Kasumi-1 (cell line): ENCODE data around the gene ATXN1.

Experiments
- DNase-seq, 2 experiments: peaks; one replicate each; lab custom pipeline; 2025; lab: John Stamatoyannopoulos, UW

ATXN1 gene

DNA sequence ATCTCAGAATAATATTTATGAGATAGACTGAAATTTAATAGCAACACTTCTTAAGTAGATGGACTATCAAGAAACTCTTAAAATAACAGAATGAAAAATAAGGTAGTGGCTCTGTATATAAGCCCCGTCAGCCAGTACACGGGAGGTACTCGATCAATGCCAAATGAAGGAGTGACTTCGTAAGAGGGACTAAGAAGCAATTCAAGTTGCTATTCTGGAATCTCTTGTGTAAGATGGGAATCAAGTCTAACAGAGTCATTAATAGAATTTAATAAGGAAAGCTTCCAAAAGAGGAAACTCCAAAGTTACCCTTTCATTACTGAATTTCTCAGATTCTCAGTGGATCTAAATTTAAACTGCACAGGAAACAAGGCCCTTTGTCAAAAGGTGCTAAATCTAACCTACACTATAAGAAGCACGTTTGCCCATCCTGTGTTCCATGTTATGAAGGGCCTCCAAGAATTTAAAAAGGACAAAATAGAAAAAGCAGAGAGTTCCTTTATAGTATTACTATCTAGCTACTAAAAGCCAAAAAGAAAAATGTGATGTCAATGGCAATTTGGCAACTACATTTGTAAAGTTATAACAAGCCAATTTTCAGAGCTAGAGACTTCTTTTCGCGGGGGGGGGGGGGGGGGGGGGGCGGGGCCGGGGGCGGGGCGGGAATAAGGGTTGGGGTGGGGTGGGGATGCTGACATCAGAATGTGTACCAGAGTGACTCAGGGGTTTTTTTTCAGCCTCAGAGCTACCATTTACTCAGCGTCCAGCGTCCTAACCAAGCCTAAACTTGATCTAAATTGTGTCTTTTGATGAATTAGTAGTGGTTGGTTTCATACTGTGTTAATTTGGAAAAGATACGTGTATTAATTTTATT lies 322.3 kb downstream of the ATXN1 start:
- DNase-seq, result no peak

DNA sequence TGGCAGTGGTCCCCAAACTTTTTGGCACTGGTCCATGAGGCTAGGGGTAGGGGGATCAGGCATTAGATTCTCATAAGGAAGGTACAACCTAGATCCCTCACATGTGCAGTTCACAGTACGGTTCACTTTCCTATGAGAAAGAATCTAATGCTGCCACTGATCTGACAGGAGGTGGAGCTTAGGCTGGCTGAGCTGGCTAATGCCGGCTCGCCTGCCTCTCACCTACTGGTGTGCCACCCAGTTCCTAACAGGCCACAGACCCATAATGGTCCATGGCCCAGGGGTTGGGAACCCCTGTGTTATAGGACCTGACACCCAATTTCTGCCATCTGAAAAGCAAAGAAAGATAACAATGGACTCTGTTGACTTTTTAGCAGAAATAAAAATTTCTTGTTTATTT lies 323.3 kb downstream of the ATXN1 start:
- no peak for DNase-seq

DNA sequence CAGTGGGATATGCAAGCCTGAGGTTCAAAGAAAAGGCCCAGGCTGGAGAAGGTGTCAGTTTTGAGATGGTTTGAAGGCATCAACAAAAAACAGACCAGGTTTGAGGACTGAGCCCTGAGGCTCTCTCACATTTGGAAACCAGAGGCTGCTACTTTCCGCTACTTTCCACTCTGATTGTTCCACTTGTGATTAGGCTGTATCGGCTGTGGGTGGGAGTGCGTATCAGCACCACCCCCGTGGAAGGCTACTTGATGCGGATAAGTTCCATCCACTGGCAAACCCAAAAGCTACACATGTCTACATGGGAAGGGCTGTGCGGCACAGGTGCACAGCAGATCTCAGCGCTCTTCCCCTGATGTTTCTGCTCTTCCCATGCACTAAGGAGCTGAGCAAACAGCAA lies 324.2 kb downstream of the ATXN1 start:
- no peak for DNase-seq

DNA sequence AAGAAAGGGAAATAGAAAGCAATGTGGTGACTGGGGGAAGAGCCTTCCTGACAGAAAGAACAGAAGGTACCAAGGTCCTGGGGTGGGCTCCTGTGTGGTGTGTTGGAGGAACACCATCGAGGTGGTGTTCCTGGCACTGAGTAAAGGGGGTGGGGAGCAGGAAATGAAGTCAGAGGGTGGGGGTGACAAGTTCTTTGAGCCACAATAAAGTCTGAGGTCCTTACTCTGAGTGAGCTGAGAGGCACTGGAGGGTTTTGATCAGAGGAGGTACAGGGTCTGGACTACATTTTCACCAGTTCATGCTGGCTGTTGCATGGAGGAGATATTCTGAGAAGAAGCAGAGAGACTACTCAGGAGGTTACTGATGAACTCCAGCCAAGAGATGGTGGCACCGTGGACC lies 324.7 kb downstream of the ATXN1 start:
- DNase-seq, result no peak

DNA sequence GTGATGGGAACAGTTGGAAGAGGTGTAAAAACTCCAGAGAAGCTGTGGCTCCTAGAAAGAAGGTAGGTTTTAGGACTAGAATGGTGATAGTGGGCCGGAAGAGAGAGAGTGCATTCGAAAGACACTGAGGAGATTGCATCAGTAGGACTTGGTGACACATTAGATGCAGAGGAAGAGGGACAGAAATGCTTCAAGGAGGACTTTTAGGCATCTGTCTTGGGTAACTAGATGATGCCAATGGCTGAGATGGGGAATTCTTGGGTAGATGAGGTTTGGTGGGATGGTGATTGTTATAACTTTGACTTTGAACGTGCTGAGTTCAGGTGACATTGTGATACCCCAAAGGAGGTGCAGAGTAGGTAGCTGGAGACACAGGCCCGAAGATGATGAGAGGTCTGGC lies 326.4 kb downstream of the ATXN1 start:
- DNase-seq, result no peak

DNA sequence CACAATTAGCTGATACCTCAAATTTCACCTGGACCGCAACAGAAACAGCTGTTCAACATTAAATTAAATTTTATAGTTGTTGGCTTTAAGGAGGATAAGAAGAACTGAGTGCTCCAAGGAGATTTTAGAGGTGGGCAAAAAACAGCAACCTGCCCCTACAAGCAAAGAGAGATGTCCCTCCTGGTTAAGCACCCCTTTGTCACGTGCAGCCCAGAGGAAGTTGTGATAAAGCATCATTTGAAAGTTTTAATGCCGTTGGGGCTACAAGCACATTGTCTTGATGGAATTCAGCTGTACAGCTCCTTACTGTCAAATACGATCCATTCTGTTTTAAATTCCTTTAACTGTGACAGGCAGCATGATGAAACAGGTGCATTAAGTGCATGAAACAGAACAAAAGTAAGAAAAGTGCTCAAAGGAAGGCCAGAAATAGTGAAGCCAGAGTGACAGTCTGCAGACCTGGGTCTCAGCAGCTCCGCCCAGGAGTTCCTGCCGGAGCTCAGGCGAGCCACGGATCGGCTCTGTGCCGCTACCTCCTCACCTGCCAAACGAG lies 327.8 kb downstream of the ATXN1 start:
- no peak for DNase-seq

DNA sequence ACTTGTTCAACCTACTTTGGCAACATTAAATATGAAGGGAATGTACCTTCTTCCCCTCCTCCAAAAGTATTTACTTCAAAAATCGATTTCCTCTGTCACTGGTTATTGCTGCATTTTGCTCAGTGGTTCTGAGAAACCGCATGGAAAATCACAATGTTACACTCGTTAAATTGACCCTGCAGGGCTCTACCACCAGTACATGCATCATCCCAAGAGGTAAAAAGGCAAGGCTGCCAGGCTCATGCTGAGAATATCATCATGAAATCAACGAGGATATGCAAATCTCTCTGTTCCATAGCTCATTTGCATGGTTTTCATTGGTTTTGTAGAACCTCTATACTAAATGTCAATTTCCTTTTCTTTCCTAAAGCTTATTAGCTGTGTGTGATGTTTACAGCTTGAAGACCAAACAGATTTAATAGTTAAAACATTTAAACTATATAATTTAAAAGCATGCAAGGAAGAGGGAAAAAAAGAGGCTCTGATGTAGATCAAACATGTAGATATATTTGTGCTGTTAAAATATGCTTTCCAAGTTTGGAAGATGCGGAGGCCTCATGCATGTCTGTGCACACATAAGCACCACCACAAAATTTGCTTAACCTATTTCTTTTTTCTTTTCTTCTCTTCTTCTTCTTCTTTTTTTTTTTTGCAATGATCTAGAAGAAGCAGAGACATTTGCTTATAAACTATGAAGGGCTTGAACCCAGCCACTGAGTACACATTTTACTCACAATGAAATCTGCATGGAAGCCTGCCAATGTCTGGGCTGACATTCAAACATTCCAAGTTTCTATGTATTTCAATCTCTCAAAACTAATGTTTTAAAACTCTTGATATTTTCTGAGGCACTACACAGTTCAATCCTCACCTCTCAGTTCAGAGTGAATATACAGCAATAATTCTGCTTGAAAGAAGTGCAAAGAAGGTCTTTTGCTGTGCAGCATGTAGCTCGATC lies 328.9 kb downstream of the ATXN1 start:
- no peak for DNase-seq

DNA sequence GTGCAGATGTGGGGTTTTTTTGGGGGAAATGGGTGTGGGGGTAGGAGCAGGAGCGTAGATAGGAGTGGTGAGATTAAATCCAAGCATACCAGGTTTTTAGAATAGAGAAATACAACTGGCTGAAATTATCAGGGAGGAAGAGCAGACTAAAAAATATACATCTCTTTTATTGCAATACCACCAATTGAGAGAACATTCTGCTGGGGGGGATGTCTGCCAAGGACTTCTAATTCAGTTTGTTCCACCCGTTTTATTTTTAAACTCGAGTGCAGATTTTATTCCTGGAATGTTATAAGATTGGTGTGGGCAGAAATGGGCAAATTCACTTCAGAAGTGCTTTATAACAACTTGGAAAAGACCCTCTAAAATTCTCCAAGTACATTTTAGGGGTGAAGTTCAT lies 330.2 kb downstream of the ATXN1 start:
- DNase-seq, result no peak

DNA sequence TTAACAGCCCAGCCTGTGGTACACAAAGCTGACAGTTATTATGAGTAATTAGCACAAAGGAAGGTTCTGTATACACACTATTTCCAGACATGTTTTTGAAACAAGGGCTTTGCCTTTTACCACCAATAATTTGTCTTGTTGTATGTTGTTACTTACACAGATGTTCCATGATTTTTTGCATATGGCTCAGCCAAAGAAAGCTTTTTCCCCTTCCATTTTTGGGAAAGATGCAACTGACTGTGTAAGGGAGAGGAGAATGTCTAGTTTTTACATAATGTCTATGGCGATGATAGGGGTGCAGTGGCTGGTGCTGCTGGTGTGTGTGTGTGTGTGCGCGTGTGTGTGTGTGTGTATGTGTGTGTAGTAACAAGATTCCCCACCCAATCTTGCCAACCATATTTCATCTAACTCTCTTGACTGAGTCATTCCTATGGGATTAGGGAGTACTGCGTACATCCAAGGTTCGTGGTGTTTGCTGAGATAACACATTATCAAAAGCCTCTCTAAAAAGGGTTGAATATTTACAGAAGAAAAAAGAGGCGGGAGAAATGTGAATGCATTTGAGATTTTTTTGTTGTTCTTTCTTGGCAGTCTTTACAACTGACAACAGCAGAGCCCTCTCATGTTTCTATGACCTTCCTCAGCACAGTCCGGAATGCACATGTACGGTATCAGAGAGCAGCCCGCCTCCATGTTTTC lies 330.7 kb downstream of the ATXN1 start:
- DNase-seq, result no peak

DNA sequence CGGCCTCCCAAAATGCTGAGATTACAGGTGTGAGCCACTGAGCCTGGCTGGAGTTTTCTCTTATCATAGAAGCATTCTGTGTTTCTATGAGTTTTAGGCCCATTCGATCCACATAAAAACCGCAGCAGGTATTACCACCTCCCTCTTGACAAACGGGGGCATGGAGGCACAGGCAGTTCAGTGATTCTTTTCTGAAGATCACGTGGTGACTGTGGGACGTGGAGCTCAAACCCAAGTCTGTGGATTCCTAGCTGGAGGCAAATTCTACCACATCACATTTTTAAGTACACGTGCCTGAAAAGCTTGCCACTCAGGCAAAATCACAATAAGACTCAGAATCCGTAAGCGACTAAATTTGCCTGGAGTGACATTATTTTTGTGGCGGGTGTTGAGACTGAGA lies 331.6 kb downstream of the ATXN1 start:
- DNase-seq, result no peak

DNA sequence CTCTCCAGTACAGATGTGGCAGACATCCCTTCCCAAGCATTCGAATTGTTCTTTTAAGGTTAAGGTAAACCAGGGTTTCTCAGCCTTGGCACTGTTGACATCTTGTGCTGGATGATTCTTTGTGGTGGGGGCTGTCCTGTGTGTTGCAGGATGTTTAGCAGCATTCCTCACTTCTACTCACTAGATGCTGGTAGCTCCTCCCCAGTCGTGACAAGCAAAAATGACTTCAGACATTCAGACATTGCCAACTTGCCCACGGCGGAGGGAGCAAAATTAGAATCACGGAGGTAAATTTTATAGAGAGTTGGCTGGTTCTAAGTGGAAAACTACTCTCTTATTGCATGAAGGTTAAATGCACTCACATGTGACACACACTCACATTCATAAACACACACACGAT lies 334.1 kb downstream of the ATXN1 start:
- no peak for DNase-seq

DNA sequence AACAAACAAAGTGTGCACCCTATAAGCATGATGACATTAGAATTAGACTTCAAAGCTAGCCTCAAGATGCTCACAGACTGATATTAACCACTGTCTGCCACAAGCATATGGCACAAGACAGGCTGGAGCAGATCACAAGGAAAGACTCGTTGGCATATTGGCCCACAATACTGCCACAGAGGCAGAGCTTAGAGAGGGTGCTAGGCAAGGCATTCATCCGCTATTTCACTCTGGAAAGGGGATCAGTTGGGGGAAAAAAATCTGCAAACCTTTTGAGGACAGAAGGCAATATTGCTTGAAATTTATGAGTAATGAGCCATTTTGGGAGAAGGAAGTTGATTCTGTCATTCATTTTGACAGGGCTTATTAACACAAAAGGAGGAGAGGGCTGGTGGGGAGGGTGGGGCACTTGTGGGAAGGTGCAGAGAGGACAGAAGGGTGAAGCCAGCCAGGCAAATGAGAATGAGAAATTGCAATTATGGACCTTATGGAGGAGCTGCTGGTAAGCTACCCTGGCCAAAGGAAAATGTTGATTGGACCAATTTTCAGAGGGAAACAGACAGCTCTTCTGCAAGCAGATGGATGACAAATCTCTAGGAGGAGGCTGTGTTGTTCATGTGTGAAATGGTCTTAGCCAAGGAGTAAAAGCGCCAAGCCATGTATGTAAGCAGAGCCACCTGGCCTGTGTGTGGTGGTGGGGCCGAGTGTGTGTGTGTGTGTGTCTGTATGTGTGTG lies 335.2 kb downstream of the ATXN1 start:
- DNase-seq, result no peak

DNA sequence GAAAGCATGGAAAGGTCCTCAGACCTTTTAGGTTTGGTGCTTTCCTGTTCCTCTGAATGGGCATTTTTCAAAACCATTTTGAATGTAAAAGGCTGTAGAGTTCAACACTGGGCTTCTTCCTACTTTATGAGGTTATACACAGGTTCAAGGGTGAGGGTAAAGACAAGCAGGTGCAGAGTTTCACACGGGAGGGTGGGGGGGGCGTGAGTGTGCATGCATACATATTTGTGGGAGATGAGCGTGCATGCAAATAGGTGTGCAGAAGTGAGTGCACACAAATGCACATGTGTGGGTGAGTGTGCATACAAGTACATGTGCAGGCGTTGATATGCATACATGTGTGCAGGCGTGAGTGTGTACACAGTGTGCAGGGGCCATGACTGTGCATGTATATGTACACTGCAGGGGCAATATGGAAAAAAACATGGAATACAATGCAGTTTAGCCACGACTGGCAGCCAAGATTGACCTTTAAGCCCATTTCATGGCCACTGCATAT lies 339.7 kb downstream of the ATXN1 start:
- DNase-seq, result no peak

DNA sequence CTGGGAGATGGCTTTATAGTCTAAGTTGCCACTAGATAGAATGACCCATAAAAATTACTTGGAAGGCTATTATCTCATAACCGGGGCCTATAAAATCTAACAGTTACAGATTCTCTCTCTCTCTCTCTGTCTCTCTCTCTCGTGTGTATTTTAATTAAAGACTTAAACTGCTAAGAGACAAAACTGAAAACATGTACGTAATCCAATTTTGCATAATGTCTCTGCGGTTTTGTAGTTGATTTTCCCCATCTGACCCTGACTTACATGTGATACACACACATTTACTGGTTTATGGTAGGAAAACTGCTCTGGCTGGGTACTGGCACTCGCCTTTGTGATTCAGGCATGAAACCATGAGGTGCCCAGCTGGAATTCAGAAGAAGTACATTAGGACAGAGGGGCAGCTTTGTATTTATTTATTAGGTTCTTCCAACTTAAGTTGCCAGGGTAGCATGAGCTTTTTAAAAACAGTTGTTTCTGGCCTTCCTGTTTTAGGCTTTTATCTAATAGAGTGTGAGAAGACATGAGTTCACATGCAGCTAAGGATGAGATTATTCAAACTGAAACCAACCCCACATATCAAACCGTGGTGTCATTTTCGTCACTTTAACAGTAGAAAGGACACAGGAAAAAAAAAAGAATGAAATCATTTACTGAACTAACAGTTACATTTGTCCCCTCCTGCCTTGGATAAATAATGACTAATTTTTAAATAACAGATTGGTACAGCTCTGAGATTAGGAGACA lies 340.4 kb downstream of the ATXN1 start:
- no peak for DNase-seq

DNA sequence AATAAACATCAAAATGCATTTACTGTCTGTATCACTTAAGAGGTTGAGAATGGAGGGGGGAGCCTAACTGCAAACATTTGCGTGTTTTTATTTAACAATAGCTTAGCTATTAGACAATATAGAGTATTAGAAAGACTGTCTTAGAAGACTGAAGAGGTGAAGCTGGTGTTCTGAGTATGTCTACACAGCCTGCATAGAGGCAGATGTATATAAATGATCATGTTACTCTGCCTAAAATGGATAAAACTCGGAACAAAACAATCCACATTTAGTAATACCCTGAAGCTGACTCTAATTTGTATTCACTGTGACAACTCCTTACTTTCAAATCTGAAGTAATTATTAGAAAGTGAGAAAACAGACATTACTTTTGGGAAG lies 340.9 kb downstream of the ATXN1 start:
- DNase-seq, result no peak

DNA sequence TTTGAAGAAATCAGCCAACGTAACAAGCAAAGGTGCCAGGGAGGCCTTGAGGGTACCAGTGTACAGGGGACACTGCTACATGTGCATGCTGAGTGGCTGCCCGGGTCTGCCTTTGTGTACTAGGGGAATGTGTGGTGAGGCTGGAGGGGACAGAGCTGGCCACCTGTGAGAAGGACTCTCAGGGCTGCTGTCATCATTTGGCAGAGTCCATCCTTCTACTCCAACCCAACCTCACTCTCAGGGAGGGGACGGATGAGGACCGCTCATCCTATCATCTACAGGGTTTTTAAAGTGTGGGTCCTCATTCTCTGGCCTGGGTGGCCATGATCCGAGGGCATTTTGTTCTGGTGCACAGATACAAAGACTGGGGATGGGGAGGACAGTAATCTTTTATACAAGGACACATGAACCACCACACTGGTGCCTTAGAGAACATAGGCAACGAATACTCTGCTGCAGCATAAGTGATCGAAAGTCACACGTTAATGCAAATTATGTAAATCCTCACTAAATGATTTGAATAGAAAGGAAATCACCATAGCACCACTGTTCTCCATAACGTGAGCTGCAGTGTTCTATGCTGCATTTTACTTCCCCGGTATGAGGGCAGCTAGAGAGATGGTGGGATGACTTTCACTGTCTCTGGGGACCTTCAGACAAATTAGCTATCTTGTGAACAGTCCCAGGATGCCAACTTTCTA lies 341.5 kb downstream of the ATXN1 start:
- no peak for DNase-seq

DNA sequence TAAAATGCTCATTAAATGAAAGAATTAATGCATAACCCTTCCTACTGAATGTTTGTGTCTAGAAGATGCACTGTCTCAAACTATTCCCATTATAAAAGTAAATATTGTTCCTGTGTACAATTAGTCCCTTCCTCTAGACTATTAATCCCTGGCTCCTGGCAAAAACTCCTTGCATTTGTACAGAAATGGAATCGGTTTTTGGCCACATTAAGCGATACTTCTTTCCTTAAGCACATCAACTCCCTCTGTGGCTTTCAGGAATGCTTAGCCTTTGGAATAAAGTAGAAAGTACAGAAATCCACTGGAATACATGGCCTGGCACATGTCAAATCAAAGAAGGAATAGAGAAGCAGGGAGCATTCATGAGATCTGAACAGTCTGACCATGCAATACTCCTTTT lies 343.1 kb downstream of the ATXN1 start:
- no peak for DNase-seq

DNA sequence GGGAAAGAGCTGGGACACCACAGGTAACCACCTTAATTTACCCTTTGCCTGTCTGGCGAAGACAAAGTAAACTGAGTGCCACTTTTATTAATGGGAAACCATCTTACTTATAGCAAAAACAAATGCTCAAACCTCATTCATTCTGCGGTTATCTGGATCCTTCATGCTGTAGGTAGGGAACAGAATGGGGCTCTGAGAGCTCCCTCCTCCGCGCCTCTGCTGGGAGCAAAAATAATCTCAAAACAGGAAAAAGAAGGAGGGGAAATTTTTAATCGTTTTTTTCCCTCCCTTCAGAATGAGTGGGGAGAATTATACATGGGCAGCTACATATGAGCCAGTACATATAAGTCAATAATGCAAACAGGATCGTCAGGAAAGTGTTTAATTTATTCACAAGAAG lies 345.6 kb downstream of the ATXN1 start:
- no peak for DNase-seq

DNA sequence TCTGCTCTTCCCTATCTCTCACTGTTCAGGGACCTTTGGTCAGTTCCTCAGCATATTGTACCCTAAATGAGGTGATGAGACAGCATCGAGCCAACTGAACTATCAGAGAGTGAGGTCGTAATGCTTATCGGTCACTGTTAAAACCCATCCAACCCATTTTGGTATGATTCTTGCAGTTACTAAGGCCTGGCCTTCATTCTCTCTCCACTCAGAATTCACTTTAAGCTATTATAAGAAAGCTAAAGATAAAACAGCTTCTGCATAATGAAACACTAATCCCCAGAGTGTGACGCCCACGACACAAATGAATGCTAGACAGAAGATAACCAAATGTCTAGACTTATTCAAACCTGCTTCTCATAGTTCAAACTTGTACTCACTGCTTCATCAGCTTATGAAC lies 347.1 kb downstream of the ATXN1 start:
- no peak for DNase-seq

DNA sequence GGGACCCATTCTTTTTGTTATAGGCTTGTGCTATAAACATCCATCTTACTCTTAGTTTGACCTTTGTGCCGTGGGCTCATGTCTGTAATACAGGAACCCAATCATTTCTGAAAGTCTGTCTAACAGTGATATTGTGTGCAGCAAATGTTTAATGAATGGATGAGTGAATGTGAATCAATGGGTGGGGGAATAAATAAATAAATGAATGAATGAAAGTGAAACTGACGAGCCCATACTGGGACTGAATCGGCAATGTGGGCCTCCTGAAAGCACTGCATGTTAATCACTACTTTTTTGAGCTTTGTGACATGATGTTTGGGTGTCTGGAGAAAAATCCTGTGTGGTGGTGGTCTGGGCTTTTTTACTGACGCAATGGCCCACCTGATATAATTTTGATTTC lies 347.9 kb downstream of the ATXN1 start:
- no peak for DNase-seq
